MM.1S (cell line): ENCODE measurements around the gene FHIT.

Experiments
- DNase-seq: peaks from one replicate; pipeline ENCODE4 v3.0.0-alpha.2; 2015
- H2AFZ ChIP-seq: fragments of 300-600 bp; sonication (generic); 2 replicates; pipeline ENCODE4 v1.6.0; 2016; ENCODE audit warnings: antibody characterized with exemption, low read length
- H3F3A ChIP-seq: fragments of 300-600 bp; sonication (generic); 2 replicates; pipeline ENCODE4 v1.6.1; 2016; ENCODE audit warnings: mild to moderate bottlenecking, antibody characterized with exemption, low read length, moderate library complexity, mixed read lengths; ENCODE audit not compliant: insufficient read depth
- H3K27ac ChIP-seq: fragments of 300-600 bp; sonication (generic); 2 replicates; pipeline ENCODE4 v1.5.1; 2016; ENCODE audit warnings: mild to moderate bottlenecking, low read length
- H3K27me3 ChIP-seq: fragments of 300-600 bp; sonication (generic); replicated peaks from 2 replicates; pipeline ENCODE4 v1.6.0; 2016; ENCODE audit warnings: low read length; ENCODE audit not compliant: insufficient read depth
- H3K36me3 ChIP-seq: fragments of 300-600 bp; sonication (generic); replicated peaks from 2 replicates; pipeline ENCODE4 v1.6.1; 2016; ENCODE audit warnings: mild to moderate bottlenecking, low read length, mixed read lengths; ENCODE audit not compliant: insufficient read depth
- H3K4me1 ChIP-seq: fragments of 300-600 bp; sonication (generic); 2 replicates; pipeline ENCODE4 v1.6.1; 2016; ENCODE audit warnings: low read length, mixed read lengths
- H3K4me2 ChIP-seq: fragments of 300-600 bp; sonication (generic); 2 replicates; pipeline ENCODE4 v1.6.0; 2016; ENCODE audit warnings: low read depth, low read length
- H3K4me3 ChIP-seq: fragments of 300-600 bp; sonication (generic); 2 replicates; pipeline ENCODE4 v1.5.1; 2016; ENCODE audit warnings: low read length, mixed read lengths
- H3K79me2 ChIP-seq: fragments of 300-600 bp; sonication (generic); 2 replicates; pipeline ENCODE4 v1.6.1; 2016; ENCODE audit warnings: mixed run types, low read length, mixed read lengths
- H3K9ac ChIP-seq: fragments of 300-600 bp; sonication (generic); 2 replicates; pipeline ENCODE4 v1.6.1; 2016; ENCODE audit warnings: low read length, mixed read lengths
- H3K9me2 ChIP-seq: fragments of 300-600 bp; sonication (generic); replicated peaks from 2 replicates; pipeline ENCODE4 v1.6.1; 2016; ENCODE audit warnings: mild to moderate bottlenecking, low read length, mixed read lengths; ENCODE audit not compliant: insufficient read depth
- H3K9me3 ChIP-seq: fragments of 300-600 bp; sonication (generic); replicated peaks from 2 replicates; pipeline ENCODE4 v1.6.1; 2016; ENCODE audit warnings: mild to moderate bottlenecking, low read length, mixed read lengths; ENCODE audit not compliant: insufficient read depth
- H4K20me1 ChIP-seq: fragments of 300-600 bp; sonication (generic); 2 replicates; pipeline ENCODE4 v1.6.1; 2016; ENCODE audit warnings: mild to moderate bottlenecking, low read length, moderate library complexity, mixed read lengths; ENCODE audit not compliant: insufficient read depth
- EZH2 ChIP-seq: fragments of 300-600 bp; sonication (generic); optimal IDR thresholded peaks from 2 replicates; pipeline ENCODE3; 2017; ENCODE audit warnings: low read depth, mild to moderate bottlenecking, antibody characterized with exemption, low read length, mixed read lengths
- EZH2phosphoT487 ChIP-seq: fragments of 300-600 bp; sonication (generic); IDR thresholded peaks from 2 replicates; pipeline ENCODE4 v1.6.1; 2018; ENCODE audit warnings: antibody characterized with exemption, low read length
- TF ChIP-seq, protein P1 (sequence below): fragments of 300-600 bp; sonication (generic); IDR thresholded peaks from 2 replicates; pipeline ENCODE4 v1.5.1; 2016; ENCODE audit warnings: antibody characterized with exemption, low read length, mixed read lengths

Gene FHIT

DNA sequence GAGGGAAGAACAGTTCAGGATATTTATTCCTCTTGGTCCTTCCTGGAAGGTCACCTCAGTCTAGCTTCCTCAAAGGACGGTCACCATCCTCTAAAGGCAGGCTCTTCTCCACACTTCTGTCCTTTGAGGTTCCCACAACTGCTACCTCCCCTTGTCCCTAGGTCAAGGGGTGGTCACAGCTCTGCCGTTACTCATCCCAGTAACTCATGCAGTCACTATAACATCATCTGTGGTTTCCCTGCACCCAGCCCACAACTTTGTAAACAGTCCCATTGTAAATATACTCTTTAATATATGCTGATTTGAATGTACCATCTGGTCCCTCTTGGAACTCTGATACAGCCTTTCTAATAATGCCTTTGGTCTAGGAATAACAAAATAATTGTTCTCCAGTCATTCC is 887.4 kb downstream of the FHIT start:
- H2AFZ ChIP-seq = no peak overlapping the region
- H3K27ac ChIP-seq = no peak overlapping the region
- no peak for DNase-seq

DNA sequence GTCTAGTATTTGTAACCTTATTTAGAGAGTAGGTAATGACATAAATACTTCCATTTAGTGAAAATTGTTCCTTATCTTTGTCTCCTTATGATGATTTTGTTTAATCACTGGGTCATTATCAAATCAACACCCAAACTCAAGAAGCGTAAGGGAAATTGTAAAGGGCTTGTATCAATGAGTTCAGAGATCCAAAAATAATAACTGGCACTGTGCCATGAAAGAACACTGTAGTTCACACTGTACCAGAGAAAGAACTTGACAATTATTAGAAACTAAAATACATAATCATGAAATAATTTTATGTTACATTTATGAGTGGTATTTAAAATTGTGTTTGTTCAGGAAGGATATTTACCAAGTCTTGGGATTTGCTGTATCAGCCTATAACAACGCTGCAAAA is 895.4 kb downstream of the FHIT start:
- H3K4me2 ChIP-seq = no peak overlapping the region
- no peak for DNase-seq
- H3F3A ChIP-seq = no peaks in the 10 kb centered on the region
- no peak overlapping the region for H2AFZ ChIP-seq
- H3K27me3 ChIP-seq = no peaks in the 10 kb centered on the region
- no peaks in the 10 kb centered on the region for H3K9me2 ChIP-seq
- no peaks in the 10 kb centered on the region for H3K9me3 ChIP-seq
- no peaks in the 10 kb centered on the region for H3K36me3 ChIP-seq
- TF ChIP-seq, protein P1, sequence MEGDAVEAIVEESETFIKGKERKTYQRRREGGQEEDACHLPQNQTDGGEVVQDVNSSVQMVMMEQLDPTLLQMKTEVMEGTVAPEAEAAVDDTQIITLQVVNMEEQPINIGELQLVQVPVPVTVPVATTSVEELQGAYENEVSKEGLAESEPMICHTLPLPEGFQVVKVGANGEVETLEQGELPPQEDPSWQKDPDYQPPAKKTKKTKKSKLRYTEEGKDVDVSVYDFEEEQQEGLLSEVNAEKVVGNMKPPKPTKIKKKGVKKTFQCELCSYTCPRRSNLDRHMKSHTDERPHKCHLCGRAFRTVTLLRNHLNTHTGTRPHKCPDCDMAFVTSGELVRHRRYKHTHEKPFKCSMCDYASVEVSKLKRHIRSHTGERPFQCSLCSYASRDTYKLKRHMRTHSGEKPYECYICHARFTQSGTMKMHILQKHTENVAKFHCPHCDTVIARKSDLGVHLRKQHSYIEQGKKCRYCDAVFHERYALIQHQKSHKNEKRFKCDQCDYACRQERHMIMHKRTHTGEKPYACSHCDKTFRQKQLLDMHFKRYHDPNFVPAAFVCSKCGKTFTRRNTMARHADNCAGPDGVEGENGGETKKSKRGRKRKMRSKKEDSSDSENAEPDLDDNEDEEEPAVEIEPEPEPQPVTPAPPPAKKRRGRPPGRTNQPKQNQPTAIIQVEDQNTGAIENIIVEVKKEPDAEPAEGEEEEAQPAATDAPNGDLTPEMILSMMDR = no peak
- no peak for TF ChIP-seq EZH2
- no peak for TF ChIP-seq EZH2phosphoT487
- no peaks in the 10 kb centered on the region for H3K4me1 ChIP-seq
- no peak overlapping the region for H3K9ac ChIP-seq
- H3K79me2 ChIP-seq = no peaks in the 10 kb centered on the region
- no peak overlapping the region for H3K4me3 ChIP-seq
- no peak overlapping the region for H3K27ac ChIP-seq
- H4K20me1 ChIP-seq = no peaks in the 10 kb centered on the region

More for the DNA sequence above, 887.4 kb downstream of the FHIT start:
- Histone ChIP-seq H3K9me2 (no peaks in the 10 kb centered on the region), H3F3A (no peaks in the 10 kb centered on the region), H3K9ac (no peak overlapping the region), H3K27me3 (no peaks in the 10 kb centered on the region), H4K20me1 (no peaks in the 10 kb centered on the region), H3K36me3 (no peaks in the 10 kb centered on the region), H3K79me2 (no peaks in the 10 kb centered on the region), H3K4me3 (no peak overlapping the region), H3K4me2 (no peak overlapping the region), H3K4me1 (no peaks in the 10 kb centered on the region), H3K9me3 (no peaks in the 10 kb centered on the region)
- no peak for TF ChIP-seq EZH2
- TF ChIP-seq, protein P1 = no peak
- TF ChIP-seq EZH2phosphoT487 = no peak

GRCh38 chr3:60351481-60351880 is 899.8 kb downstream of the FHIT start:
- no peak overlapping the region for H3K4me2 ChIP-seq
- no peak overlapping the region for H2AFZ ChIP-seq
- H3K4me1 ChIP-seq = no peaks in the 10 kb centered on the region
- TF ChIP-seq EZH2 (no peak), EZH2phosphoT487 (no peak)
- TF ChIP-seq, protein P1 = no peak
- no peaks in the 10 kb centered on the region for H4K20me1 ChIP-seq
- no peaks in the 10 kb centered on the region for H3K36me3 ChIP-seq
- no peaks in the 10 kb centered on the region for H3F3A ChIP-seq
- H3K79me2 ChIP-seq = no peaks in the 10 kb centered on the region
- no peak overlapping the region for H3K4me3 ChIP-seq
- H3K27ac ChIP-seq = no peak overlapping the region
- H3K27me3 ChIP-seq = no peaks in the 10 kb centered on the region
- no peak overlapping the region for H3K9ac ChIP-seq
- H3K9me3 ChIP-seq = no peaks in the 10 kb centered on the region
- H3K9me2 ChIP-seq = no peaks in the 10 kb centered on the region
- DNase-seq = no peak
